Retinal pigment epithelial cell (primary cell): Measurements from ENCODE around the gene ST6GALNAC1.

Experiments
- DNase-seq: peaks from one replicate; pipeline ENCODE4 v3.0.0-alpha.2; 2010; ENCODE audit warnings: low read depth
- H3K4me3 ChIP-seq: 2 replicates; pipeline ENCODE4 v1.5.1; 2011; ENCODE audit warnings: mild to moderate bottlenecking, low read length, control low read depth, moderate library complexity
- CTCF ChIP-seq: conservative IDR thresholded peaks from 2 replicates; pipeline ENCODE4 v1.5.1; 2011; ENCODE audit warnings: low read depth, low read length, control low read depth, inconsistent platforms

ST6GALNAC1 gene

GRCh38 chr17:76671123-76671911 lies 27.8 kb upstream of the ST6GALNAC1 start:
- H3K4me3 ChIP-seq: peak overlapping the region; percentile 85
- DNase-seq: peak; percentile 100
- TF ChIP-seq CTCF: no peak

DNA sequence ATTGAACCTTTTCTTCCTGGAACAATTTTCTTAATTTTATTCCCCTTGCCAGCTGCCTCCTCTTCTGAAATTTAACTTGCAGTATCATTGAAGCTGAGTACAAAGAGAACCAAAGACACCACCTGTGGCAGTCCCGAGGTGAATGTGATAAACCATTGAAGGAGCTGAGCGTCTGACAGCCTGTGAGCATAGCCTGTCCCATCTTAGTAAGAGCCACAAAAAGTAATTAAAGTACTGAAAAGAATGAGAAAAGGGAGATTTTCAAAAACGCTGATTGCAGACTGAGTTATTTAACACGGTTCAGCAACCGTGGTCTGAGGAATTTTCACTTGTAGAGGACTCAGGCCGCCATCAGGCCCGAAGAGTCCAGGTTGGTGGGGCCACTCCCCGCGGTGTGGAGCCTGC lies 27.2 kb upstream of the ST6GALNAC1 start:
- no peak for DNase-seq
- peak overlapping the region; percentile 52 for H3K4me3 ChIP-seq
- peak; percentile 4 for TF ChIP-seq CTCF

- no peak overlapping the region for H3K4me3 ChIP-seq
- DNase-seq: no peak
- TF ChIP-seq CTCF: no peak
Measured at GRCh38 chr17:76670020-76670717, 26.6 kb upstream of the ST6GALNAC1 start.

DNA sequence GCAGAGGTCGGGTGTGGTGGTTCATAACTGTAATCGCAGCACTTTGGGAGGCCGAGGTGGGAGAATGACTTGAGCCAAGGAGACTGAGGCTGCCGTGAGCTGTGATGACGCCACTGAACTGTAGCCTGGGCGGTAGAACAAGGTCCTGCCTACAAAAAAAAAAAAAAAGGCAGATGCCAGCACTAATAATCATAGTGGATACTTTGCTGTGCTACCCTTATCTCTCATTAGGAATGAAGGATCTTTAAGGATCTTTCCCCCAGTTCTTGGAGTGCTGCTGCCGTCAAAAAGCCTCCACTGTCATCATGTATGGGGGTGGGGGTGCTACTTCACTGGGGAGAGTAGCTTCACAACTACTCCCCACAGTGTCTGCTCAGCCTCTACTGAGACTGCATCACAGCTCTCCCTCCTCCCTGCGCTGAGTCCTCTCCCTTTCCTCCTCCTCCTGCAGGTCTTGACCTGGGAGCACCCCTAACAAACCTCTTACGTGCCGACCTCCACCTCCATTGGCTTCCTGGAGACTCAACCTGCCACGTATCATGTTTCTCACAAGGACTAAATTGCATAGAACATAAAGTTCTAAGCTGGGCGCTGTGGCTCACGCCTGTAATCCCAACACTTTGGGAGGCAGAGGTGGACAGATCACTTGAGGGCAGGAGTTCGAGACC lies 24.4 kb upstream of the ST6GALNAC1 start:
- no peak for DNase-seq
- no peak for TF ChIP-seq CTCF
- no peak overlapping the region for H3K4me3 ChIP-seq

- DNase-seq: no peak
- no peak overlapping the region for H3K4me3 ChIP-seq
- TF ChIP-seq CTCF: no peak
Measured at GRCh38 chr17:76667491-76667755, 23.9 kb upstream of the ST6GALNAC1 start.

DNA sequence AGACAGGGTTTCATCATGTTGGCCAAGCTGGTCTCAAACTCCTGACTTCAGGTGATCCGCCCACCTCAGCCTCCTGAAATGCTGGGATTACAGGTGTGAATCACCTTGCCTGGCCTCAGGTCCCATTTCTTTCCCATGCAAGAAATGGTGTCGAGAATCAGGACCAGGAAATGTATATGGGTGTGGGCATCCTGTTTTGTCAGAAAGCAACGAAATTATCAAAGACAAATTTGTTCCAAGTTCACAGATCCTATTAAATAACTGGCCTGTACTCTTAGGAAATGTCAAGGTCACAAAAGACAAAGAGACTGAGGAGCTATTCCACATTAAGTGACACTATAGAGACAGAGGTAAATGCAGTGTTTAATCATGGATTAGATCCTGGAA lies 17.1 kb upstream of the ST6GALNAC1 start:
- H3K4me3 ChIP-seq: no peak overlapping the region
- no peak for TF ChIP-seq CTCF
- DNase-seq: no peak
